ENCODE data around the gene ITPR1.
"Not testable (repeated sequence)": the region's sequence is repeated elsewhere in the genome, so short reads cannot be mapped to it uniquely, and the experiment has no call there.

ITPR1 gene

GRCh38 chr3:4493014-4493940 is at the start of gene ITPR1:
Gene ITPR1, plus strand, starts transcription at chr3:4493348. Its CDS starts 23,144 bp downstream, at chr3:4516492.
- DNase-seq (ENCODE audit: low read depth in 2 of 2) = peak; percentile 92 to 98

GRCh38 chr3:4447295-4447999 is 45.7 kb upstream of the ITPR1 start:
- no peak for DNase-seq (ENCODE audit: low read depth in 2 of 2)

GRCh38 chr3:4448187-4448586 is 45.0 kb upstream of the ITPR1 start:
- no peak for DNase-seq (ENCODE audit: low read depth in 2 of 2)

GRCh38 chr3:4449043-4449805 is 43.9 kb upstream of the ITPR1 start:
- DNase-seq (ENCODE audit: low read depth in 2 of 2) = no peak

- no peak for DNase-seq (ENCODE audit: low read depth in 2 of 2)
Observed at GRCh38 chr3:4454142-4454541, 39.0 kb upstream of the ITPR1 start.

- DNase-seq (ENCODE audit: low read depth in 2 of 2) = not testable (repeated sequence)
Observed at GRCh38 chr3:4456780-4457179, 36.4 kb upstream of the ITPR1 start.

- no peak for DNase-seq (ENCODE audit: low read depth in 2 of 2)
Observed at GRCh38 chr3:4458961-4459360, 34.2 kb upstream of the ITPR1 start.

- no peak for DNase-seq (ENCODE audit: low read depth in 2 of 2)
Observed at GRCh38 chr3:4460334-4460733, 32.8 kb upstream of the ITPR1 start.

- DNase-seq (ENCODE audit: low read depth in 2 of 2) = no peak
Observed at GRCh38 chr3:4461468-4462090, 31.6 kb upstream of the ITPR1 start.

- no peak for DNase-seq (ENCODE audit: low read depth in 2 of 2)
Observed at GRCh38 chr3:4462369-4463040, 30.6 kb upstream of the ITPR1 start.

GRCh38 chr3:4464576-4464975 is 28.6 kb upstream of the ITPR1 start:
- no peak for DNase-seq (ENCODE audit: low read depth in 2 of 2)

GRCh38 chr3:4466741-4467521 is 26.2 kb upstream of the ITPR1 start, which contains the start of gene SUMF1:
Gene SUMF1, minus strand, starts transcription at chr3:4467269. Its CDS starts 24 bp downstream, at chr3:4467245.
- DNase-seq (ENCODE audit: low read depth in 2 of 2) = peak; percentile 29 to 43

- no peak for DNase-seq (ENCODE audit: low read depth in 2 of 2)
Observed at GRCh38 chr3:4467522-4467867, 25.7 kb upstream of the ITPR1 start.

GRCh38 chr3:4471907-4472306 is 21.2 kb upstream of the ITPR1 start:
- no peak for DNase-seq (ENCODE audit: low read depth in 2 of 2)

- no peak for DNase-seq (ENCODE audit: low read depth in 2 of 2)
Observed at GRCh38 chr3:4472312-4472711, 20.8 kb upstream of the ITPR1 start.

- DNase-seq (ENCODE audit: low read depth in 2 of 2) = no peak
Observed at GRCh38 chr3:4472766-4473165, 20.4 kb upstream of the ITPR1 start.

GRCh38 chr3:4474683-4475490 is 18.3 kb upstream of the ITPR1 start:
- no peak for DNase-seq (ENCODE audit: low read depth in 2 of 2)

GRCh38 chr3:4475804-4476203 is 17.3 kb upstream of the ITPR1 start:
- no peak for DNase-seq (ENCODE audit: low read depth in 2 of 2)

- no peak for DNase-seq (ENCODE audit: low read depth in 2 of 2)
Observed at GRCh38 chr3:4476496-4476895, 16.7 kb upstream of the ITPR1 start.

Data from stimulated activated CD4-positive, alpha-beta T cell treated with anti-CD3 and anti-CD28 coated beads, Interleukin-1b, Interleukin-23, amount 100 ng/mL, for 1 hour (primary cell).